Stimulated activated CD8-positive, alpha-beta memory T cell treated with anti-CD3 and anti-CD28 coated beads, Interleukin-7, amount 100 ng/mL, for 24 hours (primary cell): Measurements from ENCODE around the gene CD200R1L.
"Not testable (repeated sequence)": the region's sequence is repeated elsewhere in the genome, so short reads cannot be mapped to it uniquely, and the experiment has no call there.

Experiments
- DNase-seq: peaks from one replicate; pipeline ENCODE4 v3.0.0-alpha.2; 2020; ENCODE audit warnings: low read depth

CD200R1L gene, protein sequence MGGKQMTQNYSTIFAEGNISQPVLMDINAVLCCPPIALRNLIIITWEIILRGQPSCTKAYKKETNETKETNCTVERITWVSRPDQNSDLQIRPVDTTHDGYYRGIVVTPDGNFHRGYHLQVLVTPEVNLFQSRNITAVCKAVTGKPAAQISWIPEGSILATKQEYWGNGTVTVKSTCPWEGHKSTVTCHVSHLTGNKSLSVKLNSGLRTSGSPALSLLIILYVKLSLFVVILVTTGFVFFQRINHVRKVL

GRCh38 chr3:112846764-112847163 is at the start of gene CD200R1L:
CD200R1L (minus strand) TSS chr3:112846864; CDS start chr3:112829367, 17,497 bp downstream.
- DNase-seq: no peak

- DNase-seq: no peak
Measured at GRCh38 chr3:112894258-112894657, 47.6 kb upstream of the CD200R1L start.

- DNase-seq: no peak
Measured at GRCh38 chr3:112889357-112889756, 42.7 kb upstream of the CD200R1L start.

DNA sequence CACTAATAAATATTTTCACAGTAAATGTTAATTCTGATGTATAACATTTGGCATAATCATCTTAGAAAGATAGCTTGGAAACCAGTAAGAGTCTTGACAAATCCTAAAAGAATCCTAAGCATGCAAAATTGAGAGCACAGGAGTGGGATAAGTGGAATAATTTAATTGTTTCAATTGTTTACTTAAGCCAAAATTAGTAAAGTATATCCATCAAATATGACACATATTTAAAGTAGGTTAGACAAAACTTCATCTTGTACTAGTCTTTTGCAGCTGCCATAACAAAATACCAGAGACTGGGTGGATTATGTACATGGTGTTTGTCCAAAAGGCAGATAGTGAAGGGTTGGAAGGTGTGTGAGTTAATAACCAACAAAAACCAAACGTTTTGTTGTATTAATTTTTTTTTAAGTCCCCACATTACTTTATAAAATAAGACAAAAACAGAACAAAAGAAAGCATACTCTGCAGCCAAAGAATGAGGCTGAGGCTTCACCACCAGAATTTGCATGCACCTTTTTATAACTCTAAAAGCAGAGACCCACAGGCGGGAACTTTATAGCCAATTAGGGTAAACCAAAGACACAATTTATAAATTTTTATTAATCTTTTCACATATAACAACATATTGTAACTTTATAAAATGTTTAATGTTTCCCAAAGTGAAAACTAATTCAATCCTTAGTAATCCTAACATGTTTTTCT is 41.9 kb upstream of the CD200R1L start:
- DNase-seq: no peak

DNA sequence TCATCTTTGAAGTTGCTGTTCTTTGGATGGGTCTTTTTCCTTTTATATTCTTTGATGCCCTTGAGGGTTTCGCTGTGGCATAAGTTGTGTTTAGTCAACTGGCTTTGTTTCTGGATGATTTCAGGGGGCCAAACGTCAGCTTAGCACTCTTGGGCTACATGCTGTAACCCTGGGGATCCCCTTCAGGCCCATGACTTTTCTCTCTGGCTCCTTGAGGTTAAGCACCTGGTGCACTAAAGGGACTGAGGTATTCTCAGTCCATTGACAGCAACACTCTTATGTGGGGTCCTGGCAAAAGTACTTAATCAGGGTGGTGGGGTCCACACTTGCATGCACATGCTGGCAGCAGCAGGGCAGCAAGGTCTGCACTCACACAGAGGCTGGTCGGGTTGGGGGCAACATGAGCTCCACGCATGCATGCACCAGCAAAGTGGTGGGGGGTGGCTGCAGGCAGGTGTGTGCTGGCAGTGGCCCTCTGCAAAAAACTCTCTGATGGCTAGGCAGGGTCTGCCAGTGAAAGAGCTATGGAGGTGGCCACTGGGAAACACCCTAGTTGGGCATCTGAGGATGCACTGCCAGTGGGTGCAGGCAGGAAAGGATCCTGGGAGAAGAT is 38.1 kb upstream of the CD200R1L start:
- no peak for DNase-seq

- no peak for DNase-seq
Measured at GRCh38 chr3:112881891-112882290, 35.2 kb upstream of the CD200R1L start.

GRCh38 chr3:112875561-112875960 is 28.9 kb upstream of the CD200R1L start:
- DNase-seq: no peak

DNA sequence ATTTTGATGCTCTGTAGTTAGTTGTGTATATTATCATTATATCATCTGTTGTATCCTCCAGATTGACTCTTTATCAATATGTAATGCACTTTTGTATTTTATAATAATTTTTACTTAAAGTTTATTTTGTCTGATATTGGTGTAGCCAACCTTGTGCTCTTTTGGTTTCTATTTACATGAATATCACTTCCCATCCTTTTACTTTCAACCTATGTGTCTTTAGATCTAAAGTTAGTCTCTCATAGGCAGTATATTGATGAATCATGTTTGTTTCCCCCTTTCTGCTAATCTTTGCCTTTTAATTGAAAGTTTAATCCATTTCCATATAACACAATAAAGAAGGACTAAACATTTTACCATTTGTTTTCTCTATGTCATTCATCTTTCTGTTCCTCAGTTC is 28.1 kb upstream of the CD200R1L start:
- no peak for DNase-seq

GRCh38 chr3:112873632-112874031 is 27.0 kb upstream of the CD200R1L start:
- DNase-seq: no peak

- no peak for DNase-seq
Measured at GRCh38 chr3:112871735-112872134, 25.1 kb upstream of the CD200R1L start.

GRCh38 chr3:112865757-112866156 is 19.1 kb upstream of the CD200R1L start:
- no peak for DNase-seq

- DNase-seq: no peak
Measured at GRCh38 chr3:112860898-112861297, 14.2 kb upstream of the CD200R1L start.

- DNase-seq: no peak
Measured at GRCh38 chr3:112858410-112859069, 11.9 kb upstream of the CD200R1L start.

DNA sequence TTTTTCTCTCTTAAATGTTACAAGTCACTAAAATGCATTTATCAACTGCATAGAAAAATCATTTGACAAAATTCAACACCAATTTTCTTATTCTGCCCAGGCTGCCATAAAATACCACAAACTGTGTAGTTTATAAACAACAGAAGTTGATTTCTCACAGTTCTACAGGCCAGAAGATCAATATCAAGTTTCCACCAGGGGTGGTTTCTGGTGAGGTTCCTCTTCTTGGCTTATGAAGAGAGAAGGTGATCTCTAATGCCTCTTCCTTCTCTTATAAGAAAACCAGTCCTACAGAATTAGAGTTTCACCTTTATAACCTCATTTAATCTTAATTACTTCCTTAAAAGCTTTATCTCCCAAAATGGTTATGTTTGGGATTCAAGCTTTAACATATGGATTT is 10.9 kb upstream of the CD200R1L start:
- DNase-seq: no peak

GRCh38 chr3:112856537-112856936 is 9.9 kb upstream of the CD200R1L start:
- no peak for DNase-seq

- DNase-seq: no peak
Measured at GRCh38 chr3:112855883-112856282, 9.2 kb upstream of the CD200R1L start.

GRCh38 chr3:112855074-112855473 is 8.4 kb upstream of the CD200R1L start:
- DNase-seq: not testable (repeated sequence)

DNA sequence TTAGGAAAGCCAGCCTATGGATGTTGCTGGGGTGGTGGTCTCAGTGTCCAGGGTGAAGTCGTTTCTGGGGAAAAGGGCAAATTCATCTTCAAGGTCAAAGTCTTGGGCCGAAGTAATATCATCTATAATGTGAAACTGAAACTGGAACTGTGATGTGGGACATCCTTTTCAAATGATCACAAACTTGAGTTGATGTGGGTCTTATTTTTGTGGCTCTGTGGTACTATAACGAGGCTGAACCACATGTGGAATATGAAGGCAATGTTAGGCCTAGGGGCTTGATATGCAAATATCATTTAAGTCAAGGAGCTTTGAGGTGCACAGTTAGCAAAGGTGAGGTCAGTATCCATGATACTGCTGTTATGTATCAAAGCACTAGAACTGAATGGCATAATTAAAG is 1.5 kb upstream of the CD200R1L start:
- no peak for DNase-seq

GRCh38 chr3:112847692-112848091 is 1.0 kb upstream of the CD200R1L start:
- no peak for DNase-seq

GRCh38 chr3:112845772-112846171 is 892 bp downstream of the CD200R1L start:
- DNase-seq: no peak

GRCh38 chr3:112829046-112829445 is 17.6 kb downstream of the CD200R1L start:
- no peak for DNase-seq
